SJSA1 (cell line): Measurements from ENCODE around the gene ADARB2. TPM values are rescaled to one million over a fixed set of nuclear protein-coding genes. Genes with fewer than 3 reads are reported as not detected.

Experiments used
- DNase-seq, 2 experiments: peaks; one replicate each; pipeline ENCODE4 v3.0.0-alpha.2; 2015 to 2020; ENCODE audit warnings: low spot score in 2 of 2, low read depth in 1 of 2
- H3K27ac ChIP-seq: fragments of 250-450 bp; sonication (Bioruptor Pico); 2 replicates; pipeline ENCODE4 v1.5.1; 2020; ENCODE audit warnings: mild to moderate bottlenecking, moderate library complexity
- H3K27me3 ChIP-seq: fragments of 250-450 bp; sonication (Bioruptor Pico); replicated peaks from 2 replicates; pipeline ENCODE4 v1.5.1; 2020; ENCODE audit warnings: mild to moderate bottlenecking, moderate library complexity
- H3K36me3 ChIP-seq: fragments of 250-450 bp; sonication (Bioruptor Pico); 2 replicates; pipeline ENCODE4 v1.5.1; 2020; ENCODE audit warnings: mild to moderate bottlenecking
- H3K4me1 ChIP-seq: fragments of 250-450 bp; sonication (Bioruptor Pico); replicated peaks from 2 replicates; pipeline ENCODE4 v1.6.1; 2021; ENCODE audit warnings: mild to moderate bottlenecking
- H3K4me3 ChIP-seq: fragments of 250-450 bp; sonication (Bioruptor Pico); 2 replicates; pipeline ENCODE4 v1.5.1; 2020; ENCODE audit warnings: mild to moderate bottlenecking
- H3K9me3 ChIP-seq: fragments of 250-450 bp; sonication (Bioruptor Pico); replicated peaks from 2 replicates; pipeline ENCODE4 v1.5.1; 2020; ENCODE audit warnings: mild to moderate bottlenecking
- total RNA-seq: library from RNA; depleted of rRNA; stranded (reverse); fragments of >200 nt; shearing (Covaris generic); gene quantifications from 2 replicates; pipeline ENCODE4 v1.2.3, GENCODE V29; 2014

The ADARB2 gene
- total RNA-seq, 1 experiment from 2014 or later: not detected

DNA sequence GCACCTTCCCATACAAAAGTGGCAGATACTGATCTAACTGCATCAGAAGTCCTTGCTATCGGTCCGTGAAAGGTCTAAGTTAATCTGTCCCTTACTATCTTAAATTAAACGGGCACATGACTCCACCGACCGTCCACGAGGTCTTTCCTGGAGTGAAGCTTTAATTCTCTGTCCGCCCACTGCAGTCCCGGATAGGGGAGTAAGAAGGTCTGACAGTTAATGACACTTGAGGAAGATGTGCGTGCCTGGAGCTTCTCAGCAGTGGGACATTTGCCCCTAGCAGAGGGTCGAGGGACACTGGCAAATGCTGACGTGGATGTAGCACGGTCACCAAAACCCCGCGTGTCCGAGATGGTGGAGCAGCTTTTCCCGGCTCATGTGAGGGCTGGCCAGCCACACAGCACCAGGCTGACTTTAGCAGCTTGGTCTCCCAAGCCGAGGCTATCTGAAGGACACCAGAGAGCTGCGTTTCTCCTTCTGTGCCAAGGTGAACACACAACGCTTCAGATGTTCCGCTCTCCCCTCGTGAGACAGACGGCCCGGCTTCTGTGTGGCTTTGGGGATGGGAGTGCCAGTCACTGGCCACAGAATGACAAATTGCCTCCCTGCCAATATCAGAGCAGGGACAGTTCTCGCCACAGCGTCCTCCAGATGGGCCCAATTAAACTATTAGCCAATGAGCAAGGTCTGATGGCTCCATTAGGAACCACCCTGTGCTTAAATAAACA lies 86.6 kb downstream of the ADARB2 start:
- no peak overlapping the region for H3K27ac ChIP-seq
- no peak for DNase-seq
- H3K9me3 ChIP-seq: no peaks in the 10 kb centered on the region
- no peaks in the 10 kb centered on the region for H3K36me3 ChIP-seq
- no peak overlapping the region for H3K4me3 ChIP-seq
- no peaks in the 10 kb centered on the region for H3K4me1 ChIP-seq
- H3K27me3 ChIP-seq: no peaks in the 10 kb centered on the region

DNA sequence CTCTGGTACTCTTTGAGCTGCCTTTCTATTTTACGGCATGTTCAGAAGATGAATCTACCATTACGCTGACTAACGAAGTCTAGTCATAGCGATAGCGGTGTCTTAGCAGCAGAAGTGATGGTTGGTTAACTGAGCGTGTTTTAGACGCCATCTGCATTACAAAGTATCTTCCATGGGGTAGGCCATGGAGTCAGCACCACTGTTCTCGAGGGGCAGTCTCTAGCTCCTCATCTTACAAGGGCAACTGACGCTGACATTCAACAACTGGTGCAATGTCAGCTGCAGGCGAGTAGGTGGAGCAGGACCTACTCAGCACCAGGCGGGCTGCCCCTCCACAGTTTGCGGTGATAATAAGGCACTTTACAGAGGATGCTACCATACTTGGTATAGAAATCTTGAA lies 88.7 kb downstream of the ADARB2 start:
- DNase-seq: no peak
- Histone ChIP-seq H3K4me1 (no peaks in the 10 kb centered on the region), H3K36me3 (no peaks in the 10 kb centered on the region), H3K27ac (no peak overlapping the region), H3K9me3 (no peaks in the 10 kb centered on the region), H3K27me3 (no peaks in the 10 kb centered on the region), H3K4me3 (no peak overlapping the region)

DNA sequence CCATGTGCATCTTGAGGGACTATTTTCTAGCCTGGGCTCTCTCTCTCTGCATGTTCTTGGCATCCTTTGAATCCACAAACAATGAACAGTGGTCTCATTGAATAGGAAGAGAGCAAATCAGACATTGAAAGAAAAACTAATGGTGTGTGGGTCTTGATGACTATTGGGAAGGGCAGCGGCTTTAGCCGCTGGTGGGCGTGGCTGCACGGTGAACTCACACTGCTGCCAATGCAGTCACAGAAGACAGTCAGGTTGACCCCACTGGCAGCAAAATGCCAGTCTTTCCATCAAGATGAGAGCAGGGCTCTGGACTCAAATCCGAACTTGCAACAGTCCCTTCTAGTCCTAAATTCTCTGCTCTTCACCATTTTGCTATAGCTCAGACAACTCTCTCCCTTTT lies 91.0 kb downstream of the ADARB2 start:
- no peaks in the 10 kb centered on the region for H3K27me3 ChIP-seq
- no peak for DNase-seq
- no peaks in the 10 kb centered on the region for H3K36me3 ChIP-seq
- H3K9me3 ChIP-seq: no peaks in the 10 kb centered on the region
- H3K4me3 ChIP-seq: no peak overlapping the region
- no peak overlapping the region for H3K27ac ChIP-seq
- no peaks in the 10 kb centered on the region for H3K4me1 ChIP-seq

DNA sequence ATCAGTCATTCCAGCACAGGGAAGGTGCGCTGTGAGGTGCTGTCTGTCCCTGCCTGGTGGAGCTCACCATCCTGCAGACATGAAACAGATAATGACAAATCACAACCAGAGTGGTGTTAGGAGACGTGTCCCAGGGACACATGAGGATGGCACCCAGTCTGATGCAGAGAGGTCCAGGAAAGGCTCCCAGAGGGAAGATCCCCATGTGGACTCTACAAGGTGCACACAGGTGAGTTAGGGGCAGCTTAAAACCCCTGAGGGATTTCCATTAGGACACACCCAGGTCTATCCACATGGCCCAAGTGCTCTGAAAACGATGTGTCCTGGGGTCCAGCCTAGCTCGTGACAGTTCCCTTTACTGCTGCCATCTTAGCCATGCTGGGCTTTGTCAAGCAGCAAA lies 91.4 kb downstream of the ADARB2 start:
- Histone ChIP-seq H3K27me3 (no peaks in the 10 kb centered on the region), H3K4me1 (no peaks in the 10 kb centered on the region), H3K27ac (no peak overlapping the region), H3K9me3 (no peaks in the 10 kb centered on the region), H3K4me3 (no peak overlapping the region), H3K36me3 (no peaks in the 10 kb centered on the region)
- no peak for DNase-seq

DNA sequence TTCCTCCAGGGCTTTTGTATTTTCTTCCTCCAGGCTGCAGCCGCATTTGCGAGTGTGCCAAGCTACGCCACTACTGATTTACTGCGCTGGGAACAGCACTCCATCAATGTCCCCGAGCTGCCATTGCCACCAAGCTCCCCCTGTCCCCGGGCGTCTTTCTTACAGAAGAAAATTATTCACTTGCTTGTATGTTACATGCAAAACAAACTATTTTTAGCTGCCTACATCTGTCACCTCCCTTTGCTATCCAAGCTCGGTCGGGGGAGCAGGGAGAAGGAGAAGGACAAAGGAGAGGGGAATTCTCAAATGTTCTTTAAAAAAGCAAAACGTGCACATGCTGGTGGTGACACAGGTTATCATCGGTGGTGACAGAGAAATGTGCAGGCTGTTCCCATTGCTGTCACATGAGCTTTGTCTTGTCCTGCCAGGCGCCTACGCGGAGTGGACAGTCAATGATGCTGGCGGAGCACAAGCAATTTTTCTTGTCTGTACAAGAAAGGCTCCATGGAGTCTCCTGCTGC lies 93.1 kb downstream of the ADARB2 start:
- Histone ChIP-seq H3K4me1 (no peaks in the 10 kb centered on the region), H3K27ac (no peak overlapping the region), H3K9me3 (no peaks in the 10 kb centered on the region), H3K4me3 (no peak overlapping the region), H3K27me3 (no peaks in the 10 kb centered on the region), H3K36me3 (no peaks in the 10 kb centered on the region)
- no peak for DNase-seq

DNA sequence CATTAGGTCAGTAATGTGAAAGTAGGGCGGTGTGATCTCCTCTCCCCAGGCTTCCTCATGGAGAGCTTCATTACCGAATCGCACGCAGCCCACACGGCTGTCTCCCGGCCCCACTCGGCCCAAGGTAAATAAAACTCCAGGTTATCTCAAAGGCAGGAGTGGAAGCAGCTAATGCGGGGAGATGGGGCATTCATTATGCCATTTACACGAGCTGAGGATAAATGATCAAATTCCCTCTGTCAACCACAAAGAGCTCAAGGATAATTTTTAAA lies 93.5 kb downstream of the ADARB2 start:
- Histone ChIP-seq H3K27ac (no peak overlapping the region), H3K27me3 (no peaks in the 10 kb centered on the region), H3K9me3 (no peaks in the 10 kb centered on the region), H3K4me3 (no peak overlapping the region), H3K36me3 (no peaks in the 10 kb centered on the region), H3K4me1 (no peaks in the 10 kb centered on the region)
- no peak for DNase-seq

DNA sequence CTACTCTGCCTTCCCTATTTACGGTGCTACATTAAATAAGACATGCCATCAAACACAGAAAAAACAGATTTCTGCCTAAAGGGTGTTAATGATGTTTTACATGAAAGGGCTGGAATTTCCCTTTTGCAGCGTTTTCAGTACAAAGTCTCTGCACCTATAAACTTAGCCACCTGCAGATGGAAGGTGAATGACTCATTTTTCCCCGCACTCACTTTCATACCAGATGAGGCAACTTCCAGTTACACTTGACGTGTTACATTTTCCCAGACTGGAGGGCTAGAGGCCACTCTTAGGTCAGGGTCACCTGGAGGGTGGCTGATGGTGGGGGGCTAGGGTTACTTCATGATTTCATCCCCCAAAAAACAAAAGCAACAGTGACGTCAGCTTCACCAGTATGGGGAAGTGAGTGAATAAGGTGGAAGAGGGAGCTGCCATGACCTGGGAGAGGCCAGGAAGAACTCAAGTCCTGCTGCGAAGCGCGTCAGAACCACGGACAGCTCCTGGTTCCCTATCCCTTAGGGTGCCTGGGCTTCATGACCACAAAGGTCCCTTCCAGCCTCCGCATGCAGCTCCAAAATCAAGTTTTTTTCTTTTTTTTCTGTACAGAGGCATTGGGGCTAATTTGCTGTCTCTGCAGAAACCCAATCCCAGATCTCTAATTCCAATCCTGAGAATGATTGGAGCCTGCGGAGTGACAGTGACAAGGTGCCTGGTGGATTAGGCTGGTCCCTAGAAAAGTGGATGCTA lies 94.0 kb downstream of the ADARB2 start:
- Histone ChIP-seq H3K9me3 (no peaks in the 10 kb centered on the region), H3K4me3 (no peak overlapping the region), H3K27ac (no peak overlapping the region), H3K36me3 (no peaks in the 10 kb centered on the region), H3K27me3 (no peaks in the 10 kb centered on the region), H3K4me1 (no peaks in the 10 kb centered on the region)
- no peak for DNase-seq

DNA sequence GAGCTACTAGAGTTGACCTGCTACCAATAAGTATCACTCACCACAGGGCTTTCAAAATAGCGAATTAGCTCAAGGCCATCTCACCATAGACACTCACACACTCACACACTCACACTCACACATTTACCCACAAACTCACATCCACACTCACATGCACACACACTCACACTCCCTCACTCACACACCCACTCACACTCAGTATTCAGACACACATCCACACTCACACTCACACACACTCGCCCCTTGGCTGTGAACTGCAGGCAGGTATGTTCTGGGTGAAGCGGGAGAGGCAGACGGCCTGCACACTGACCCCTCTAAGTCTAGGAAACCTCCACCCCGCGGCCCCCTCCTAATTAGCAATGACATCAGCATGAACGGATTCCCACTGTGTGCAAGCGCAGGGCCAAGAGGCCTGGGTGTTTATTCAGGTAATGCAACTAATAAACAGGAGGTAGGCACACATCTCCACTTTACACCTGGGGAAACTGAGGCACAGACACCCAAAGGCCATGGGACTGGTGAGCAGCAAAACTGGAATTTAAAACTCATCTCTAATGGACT lies 94.6 kb downstream of the ADARB2 start:
- Histone ChIP-seq H3K27ac (no peak overlapping the region), H3K36me3 (no peaks in the 10 kb centered on the region), H3K4me3 (no peak overlapping the region), H3K27me3 (0 out of 2 replicates have a peak, but pooled peaks cover 3% of the 10 kb centered on the region), H3K4me1 (no peaks in the 10 kb centered on the region), H3K9me3 (no peaks in the 10 kb centered on the region)
- no peak for DNase-seq

DNA sequence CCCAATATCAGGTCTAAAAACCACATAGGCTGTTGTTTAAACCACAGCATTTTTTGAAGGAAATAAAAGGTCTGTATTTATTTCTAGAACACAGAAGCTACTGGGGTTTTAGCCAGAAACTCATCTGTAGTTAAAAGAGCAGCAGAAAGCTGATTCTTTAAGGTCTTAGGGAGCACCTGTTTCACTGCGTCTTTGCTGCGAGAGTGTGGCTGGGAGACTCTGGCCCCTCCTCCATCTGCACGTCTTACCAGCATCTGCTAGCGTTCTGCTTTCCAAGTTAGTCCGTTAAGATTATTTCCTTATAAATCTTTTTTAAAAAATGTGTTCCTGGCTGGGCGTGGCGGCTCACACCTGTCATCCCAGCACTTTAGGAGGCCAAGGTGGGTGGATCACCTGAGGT lies 95.9 kb downstream of the ADARB2 start:
- DNase-seq: no peak
- Histone ChIP-seq H3K4me1 (no peaks in the 10 kb centered on the region), H3K36me3 (no peaks in the 10 kb centered on the region), H3K27ac (no peak overlapping the region), H3K27me3 (peaks cover 10% of the 10 kb centered on the region), H3K9me3 (no peaks in the 10 kb centered on the region), H3K4me3 (no peak overlapping the region)

DNA sequence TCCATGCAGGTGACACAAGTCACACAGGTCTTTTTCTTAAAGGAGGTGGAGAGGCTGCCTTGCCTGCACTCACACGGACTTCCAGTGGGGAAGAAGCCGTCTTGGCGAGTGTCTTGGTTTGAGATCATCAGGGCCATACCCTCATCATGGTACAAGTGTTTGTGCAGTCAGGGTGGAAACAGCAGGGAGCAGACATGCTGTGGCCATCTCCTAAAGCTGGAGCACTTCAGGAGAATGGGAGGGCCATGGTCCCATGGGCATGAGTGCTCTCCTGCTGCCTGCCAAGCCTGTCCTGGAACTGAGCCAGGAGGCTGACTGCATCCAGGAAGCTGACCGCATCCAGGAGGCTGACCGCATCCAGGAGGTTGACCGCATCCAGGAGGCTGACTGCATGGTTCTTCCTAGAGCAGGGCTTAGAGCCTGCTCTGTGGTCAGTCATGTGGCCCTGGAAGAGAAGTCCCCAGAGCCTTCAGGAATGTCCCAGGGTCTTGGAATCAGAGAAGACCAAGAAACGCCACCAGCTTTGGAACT lies 98.4 kb downstream of the ADARB2 start:
- no peaks in the 10 kb centered on the region for H3K4me1 ChIP-seq
- no peak for DNase-seq
- no peaks in the 10 kb centered on the region for H3K36me3 ChIP-seq
- H3K4me3 ChIP-seq: no peak overlapping the region
- H3K27ac ChIP-seq: no peak overlapping the region
- no peaks in the 10 kb centered on the region for H3K9me3 ChIP-seq
- H3K27me3 ChIP-seq: peaks cover 10% of the 10 kb centered on the region

DNA sequence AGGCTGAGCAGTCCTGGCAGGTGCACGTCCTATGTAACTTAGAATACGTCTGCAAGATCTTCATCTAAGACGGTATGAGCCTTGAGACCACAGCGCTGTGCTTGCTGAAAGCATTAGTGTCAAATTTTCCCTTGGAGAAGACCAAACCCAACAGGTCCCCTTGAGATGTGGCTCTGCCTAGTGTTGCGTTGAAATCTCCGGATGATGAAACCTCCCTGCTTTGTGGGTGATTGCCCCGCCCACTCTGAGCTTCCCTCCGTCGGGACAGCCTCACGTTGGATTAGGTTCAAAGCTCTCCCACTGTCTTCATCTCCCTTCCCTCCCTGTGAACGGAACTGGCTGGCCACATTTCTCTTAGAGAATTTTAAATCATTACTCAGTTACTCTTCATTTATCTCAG lies 102.0 kb downstream of the ADARB2 start:
- H3K36me3 ChIP-seq: no peaks in the 10 kb centered on the region
- no peak overlapping the region for H3K27ac ChIP-seq
- H3K4me1 ChIP-seq: no peaks in the 10 kb centered on the region
- DNase-seq: no peak
- no peaks in the 10 kb centered on the region for H3K9me3 ChIP-seq
- no peak overlapping the region for H3K4me3 ChIP-seq
- peaks cover 10% of the 10 kb centered on the region for H3K27me3 ChIP-seq

DNA sequence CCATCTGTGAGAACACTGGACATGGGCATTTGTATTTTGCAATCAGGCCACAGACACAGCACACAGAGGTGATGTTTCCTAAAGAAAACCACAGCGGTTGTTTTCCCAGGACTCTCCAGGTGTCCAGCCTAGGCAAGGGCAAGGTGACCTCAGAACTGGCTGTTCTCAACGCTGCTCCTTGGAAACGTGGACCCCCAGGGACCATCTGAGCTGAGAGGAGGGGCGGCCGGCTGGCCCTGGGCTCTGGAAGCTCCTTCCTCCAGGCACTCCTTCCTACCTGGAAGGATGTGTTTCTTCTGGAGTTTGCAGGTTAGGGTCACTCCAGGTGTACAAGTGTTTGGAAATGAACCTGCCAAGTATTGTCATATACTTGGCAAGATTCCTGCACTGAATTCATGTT lies 103.1 kb downstream of the ADARB2 start:
- peaks cover 10% of the 10 kb centered on the region for H3K27me3 ChIP-seq
- no peak overlapping the region for H3K4me3 ChIP-seq
- no peaks in the 10 kb centered on the region for H3K9me3 ChIP-seq
- H3K27ac ChIP-seq: no peak overlapping the region
- H3K4me1 ChIP-seq: no peaks in the 10 kb centered on the region
- no peaks in the 10 kb centered on the region for H3K36me3 ChIP-seq
- DNase-seq: no peak

DNA sequence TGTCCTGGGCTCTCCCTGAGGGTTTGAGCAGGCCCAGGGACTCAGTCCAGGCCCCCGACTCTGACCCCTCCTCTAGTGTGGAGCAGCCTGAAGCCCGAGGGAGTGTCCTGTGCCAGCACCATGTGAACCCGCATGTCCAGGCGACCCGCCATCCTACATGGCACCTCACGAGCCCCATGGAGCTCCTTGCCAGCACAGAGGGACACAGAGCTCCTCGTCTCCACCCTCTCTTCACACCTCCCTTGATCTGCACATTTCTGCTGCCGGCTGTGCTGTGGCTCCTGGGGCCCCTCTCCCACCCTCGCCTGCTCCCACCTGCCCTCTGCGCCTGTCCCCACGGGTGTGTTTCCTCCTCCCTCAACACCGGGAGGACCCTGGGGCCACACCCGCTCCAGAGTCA lies 103.5 kb downstream of the ADARB2 start:
- Histone ChIP-seq H3K4me3 (no peak overlapping the region), H3K27me3 (peaks cover 10% of the 10 kb centered on the region), H3K9me3 (no peaks in the 10 kb centered on the region), H3K4me1 (no peaks in the 10 kb centered on the region), H3K27ac (no peak overlapping the region), H3K36me3 (no peaks in the 10 kb centered on the region)
- DNase-seq: no peak

DNA sequence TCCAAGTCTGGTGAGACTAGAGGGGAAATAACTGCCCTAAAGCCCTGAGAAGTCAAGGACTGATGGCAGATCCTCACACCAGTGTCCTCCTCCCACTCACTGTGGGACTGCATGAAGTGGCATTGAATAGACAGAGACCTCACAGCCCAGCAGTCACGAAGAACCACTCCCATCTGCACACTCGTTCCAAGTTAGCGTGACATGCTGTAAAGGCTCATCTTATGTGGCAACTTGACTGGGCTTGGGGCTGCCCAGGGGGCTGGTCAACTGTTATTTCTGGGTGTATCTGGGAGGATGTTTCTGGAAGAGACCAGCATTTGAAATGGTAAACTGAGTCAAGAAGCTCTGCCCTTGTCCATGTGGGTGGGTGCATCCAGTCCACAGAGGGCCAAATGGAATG lies 104.7 kb downstream of the ADARB2 start:
- Histone ChIP-seq H3K9me3 (no peaks in the 10 kb centered on the region), H3K4me3 (no peak overlapping the region), H3K36me3 (no peaks in the 10 kb centered on the region)

More for the DNA sequence above, 104.7 kb downstream of the ADARB2 start:
- Histone ChIP-seq H3K27me3 (peaks cover 5% of the 10 kb centered on the region), H3K27ac (no peak overlapping the region), H3K4me1 (no peaks in the 10 kb centered on the region)
- DNase-seq: no peak
